Astrocyte of the hippocampus (primary cell): ENCODE results near the gene VPS37B.

Experiments used
- DNase-seq: peaks from one replicate; pipeline ENCODE4 v3.0.0; 2011; ENCODE audit warnings: low read depth, low spot score

Gene VPS37B

GRCh38 chr12:122866379-122866778, 29.5 kb downstream of the VPS37B start:
- no peak for DNase-seq

- DNase-seq: peak; percentile 56
Measured at GRCh38 chr12:122865268-122866231, 30.4 kb downstream of the VPS37B start.

GRCh38 chr12:122864894-122865253, 31.1 kb downstream of the VPS37B start:
- DNase-seq: no peak

GRCh38 chr12:122862872-122863701, 32.8 kb downstream of the VPS37B start:
- no peak for DNase-seq

GRCh38 chr12:122862110-122862634, 33.8 kb downstream of the VPS37B start:
- DNase-seq: no peak

GRCh38 chr12:122861587-122861970, 34.3 kb downstream of the VPS37B start:
- DNase-seq: no peak

- no peak for DNase-seq
Measured at GRCh38 chr12:122860854-122861586, 34.9 kb downstream of the VPS37B start.

- DNase-seq: peak; percentile 88
Measured at GRCh38 chr12:122860040-122860853, 35.7 kb downstream of the VPS37B start.

- no peak for DNase-seq
Measured at GRCh38 chr12:122859303-122860039, 36.5 kb downstream of the VPS37B start.

- no peak for DNase-seq
Measured at GRCh38 chr12:122858591-122859302, 37.2 kb downstream of the VPS37B start.

GRCh38 chr12:122858171-122858570, 37.8 kb downstream of the VPS37B start:
- DNase-seq: no peak

- DNase-seq: no peak
Measured at GRCh38 chr12:122856999-122857671, 38.8 kb downstream of the VPS37B start.

- no peak for DNase-seq
Measured at GRCh38 chr12:122855928-122856831, 39.7 kb downstream of the VPS37B start.

GRCh38 chr12:122855071-122855829, 40.7 kb downstream of the VPS37B start:
- DNase-seq: no peak

GRCh38 chr12:122854554-122854953, 41.4 kb downstream of the VPS37B start:
- no peak for DNase-seq

GRCh38 chr12:122853582-122854245, 42.2 kb downstream of the VPS37B start:
- DNase-seq: no peak
